ENCODE data around the gene PTPRF.
"Not testable (repeated sequence)": the region's sequence is repeated elsewhere in the genome, so short reads cannot be mapped to it uniquely, and the experiment has no call there.

The PTPRF gene

DNA sequence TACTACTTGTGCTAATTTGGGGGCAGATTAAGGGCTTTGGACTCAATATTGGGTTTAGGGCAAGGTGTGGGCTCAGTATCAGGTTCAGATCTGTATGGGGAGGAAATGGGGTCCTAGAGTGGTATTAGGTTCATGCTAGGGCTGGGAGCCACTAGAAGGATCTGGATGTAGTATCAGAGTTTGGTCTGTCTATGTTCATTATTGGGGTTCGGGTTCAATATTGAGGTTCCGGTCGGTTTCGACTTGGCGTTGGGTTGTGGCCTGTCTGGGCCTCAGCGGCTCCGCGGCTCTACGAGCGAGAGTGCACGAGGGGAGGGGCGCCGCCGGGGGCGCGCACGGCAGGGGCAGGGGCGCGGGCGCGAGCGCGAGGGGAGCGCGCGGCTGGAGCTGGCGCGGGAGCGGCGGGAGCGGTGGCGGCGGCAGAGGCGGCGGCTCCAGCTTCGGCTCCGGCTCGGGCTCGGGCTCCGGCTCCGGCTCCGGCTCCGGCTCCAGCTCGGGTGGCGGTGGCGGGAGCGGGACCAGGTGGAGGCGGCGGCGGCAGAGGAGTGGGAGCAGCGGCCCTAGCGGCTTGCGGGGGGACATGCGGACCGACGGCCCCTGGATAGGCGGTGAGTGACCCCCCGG is at the start of gene PTPRF:
Gene PTPRF, plus strand, starts transcription at position 401 of the 624 bp plus-strand sequence. CDS start 14,193 bp downstream, outside the sequence.
- DNase-seq (ENCODE audit: low read depth in 2 of 2): no peak

DNA sequence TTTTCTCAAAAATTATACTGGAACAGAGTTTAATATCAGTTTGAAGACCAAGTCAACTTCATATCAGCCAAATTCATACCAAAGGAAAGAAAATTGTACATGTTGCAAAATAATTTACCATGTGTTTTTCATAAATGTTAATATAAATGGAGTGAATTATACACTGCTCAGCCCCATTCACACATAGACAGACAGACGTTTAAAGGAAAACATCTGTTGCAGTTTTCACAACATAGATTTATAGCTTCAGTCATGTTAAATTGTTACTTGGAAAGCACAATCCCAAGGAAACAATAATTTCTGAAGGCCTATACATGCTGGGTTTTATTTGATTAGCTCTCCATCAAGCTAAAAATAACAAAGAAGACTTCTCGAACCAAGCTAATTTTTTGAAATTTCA is 49.2 kb upstream of the PTPRF start:
- no peak for DNase-seq (ENCODE audit: low read depth in 2 of 2)

DNA sequence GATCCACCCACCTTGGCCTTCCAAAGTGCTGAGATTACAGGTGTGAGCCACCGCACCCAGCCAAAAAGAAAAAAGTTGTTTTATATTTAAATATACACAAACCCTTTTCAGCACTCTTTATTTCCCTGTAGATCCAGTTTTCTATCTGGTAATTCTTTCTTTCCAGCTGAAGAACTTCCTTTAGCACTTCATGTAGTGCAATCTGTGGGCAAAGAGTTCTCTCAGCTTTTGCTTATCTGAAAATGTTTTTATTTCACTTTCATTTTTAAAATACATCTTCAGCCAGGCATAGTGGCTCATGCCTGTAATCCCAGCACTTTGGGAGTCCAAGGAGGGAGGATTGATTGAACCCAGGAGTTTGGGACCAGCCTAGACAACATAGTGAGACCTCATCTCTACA is 48.5 kb upstream of the PTPRF start:
- no peak for DNase-seq (ENCODE audit: low read depth in 2 of 2)

DNA sequence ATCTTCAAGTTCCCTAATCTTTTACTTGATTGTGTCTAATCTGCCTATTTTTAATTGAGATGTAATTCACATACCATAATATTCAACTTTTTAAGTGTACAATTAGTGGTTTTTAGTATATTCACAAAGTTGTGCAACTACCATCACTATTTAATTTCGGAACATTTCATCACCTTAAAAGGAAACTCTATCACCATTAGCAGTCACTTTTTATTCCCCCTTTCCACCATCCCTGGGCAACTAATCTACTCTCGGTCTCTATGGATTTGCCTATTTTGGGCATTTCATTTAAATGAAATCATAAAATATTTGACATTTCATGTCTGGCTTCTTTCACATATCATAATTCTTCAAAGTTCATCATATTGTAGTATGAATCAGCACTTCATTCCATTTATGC is 46.3 kb upstream of the PTPRF start:
- DNase-seq (ENCODE audit: low read depth in 2 of 2): no peak

DNA sequence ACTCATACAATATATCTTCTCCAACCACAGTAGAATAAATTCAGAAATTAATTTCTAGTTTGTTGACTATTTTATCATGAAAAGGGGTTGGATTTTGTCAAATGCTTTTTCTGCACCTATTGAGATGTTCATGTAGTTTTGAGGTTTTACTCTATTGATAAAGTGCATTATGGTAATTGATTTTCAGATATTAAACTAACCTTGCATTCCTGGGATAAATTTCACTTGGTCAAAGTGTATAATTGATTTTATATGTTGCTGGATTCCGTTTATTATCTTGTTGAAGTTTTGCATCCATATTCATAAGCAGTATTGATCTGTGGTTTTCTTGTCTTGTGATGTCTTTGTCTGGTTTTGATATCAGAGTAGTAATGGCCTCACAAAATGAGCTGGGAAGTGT is 42.5 kb upstream of the PTPRF start:
- no peak for DNase-seq (ENCODE audit: low read depth in 2 of 2)

DNA sequence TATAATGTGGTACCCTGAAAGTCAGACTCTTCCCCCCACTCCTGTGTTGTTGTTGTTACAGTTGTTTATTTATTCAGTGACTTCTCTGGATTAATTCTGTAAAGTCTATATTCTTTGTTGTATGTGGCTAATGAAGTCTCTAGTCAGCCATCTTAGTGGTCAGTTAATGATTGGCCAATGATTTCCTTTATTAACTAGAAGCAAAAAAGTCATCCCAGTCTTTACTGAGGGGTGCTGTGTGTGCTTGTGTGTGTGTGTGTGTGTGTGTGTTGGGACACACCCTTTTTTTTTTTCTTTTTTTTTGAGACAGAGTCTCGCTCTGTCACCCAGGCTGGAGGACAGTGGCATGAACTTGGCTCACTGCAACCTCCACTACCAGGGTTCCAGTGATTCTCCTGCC is 39.6 kb upstream of the PTPRF start:
- DNase-seq (ENCODE audit: low read depth in 2 of 2): no peak

DNA sequence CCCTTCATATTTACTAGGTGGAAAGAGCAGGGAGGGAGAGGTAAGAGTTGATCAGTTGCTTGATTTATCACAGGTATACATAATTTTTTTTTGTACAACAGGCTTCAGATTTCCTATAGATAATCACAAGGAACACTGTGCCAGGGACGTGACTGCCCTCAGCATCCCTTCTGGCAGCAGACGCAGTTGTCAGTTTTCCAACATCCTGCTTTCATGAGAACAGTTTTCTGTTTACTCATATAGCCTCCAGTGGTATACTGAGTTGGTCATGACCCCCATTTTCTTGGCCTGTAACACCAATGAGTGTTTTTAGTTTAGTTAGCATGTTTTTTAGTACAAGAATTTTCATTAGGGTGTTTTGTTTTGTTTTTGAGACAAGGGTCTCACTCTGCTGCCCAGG is 37.9 kb upstream of the PTPRF start:
- no peak for DNase-seq (ENCODE audit: low read depth in 2 of 2)

DNA sequence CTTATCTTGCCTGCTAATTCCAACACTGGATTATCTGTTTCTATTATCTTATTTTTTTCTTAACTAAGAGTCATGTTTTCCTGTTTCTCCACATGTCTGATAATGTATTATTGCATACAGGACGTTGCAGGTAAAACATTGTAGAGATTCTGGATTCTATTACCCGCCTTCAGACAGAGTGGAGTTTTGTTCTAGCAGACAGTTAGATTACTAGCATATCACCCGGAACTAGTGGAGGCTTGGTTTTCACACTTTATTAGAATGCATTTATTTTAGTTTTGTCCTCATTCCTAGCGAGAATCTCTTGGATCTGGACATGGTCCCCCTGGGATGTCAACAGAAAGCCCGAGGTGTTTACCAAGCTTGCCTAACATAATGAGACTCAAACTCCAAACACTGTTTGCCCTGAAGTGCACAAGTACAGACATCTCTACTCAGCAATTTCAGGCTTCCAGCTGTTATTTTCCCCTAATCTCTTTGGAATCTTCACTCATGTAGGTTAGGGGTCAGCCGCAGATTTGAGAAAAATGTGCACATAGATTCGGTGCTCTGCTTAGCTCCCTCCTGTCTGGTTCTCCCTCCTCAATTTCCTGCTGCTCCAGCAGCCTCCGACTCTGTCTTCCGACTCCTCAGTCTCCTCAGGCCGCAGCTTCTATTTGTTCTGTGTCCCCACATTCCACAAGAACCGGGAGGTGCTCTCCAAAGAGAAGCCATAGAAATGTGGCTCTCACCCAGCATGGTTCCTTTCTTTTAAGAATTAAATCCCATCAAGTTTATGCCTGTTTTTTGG is 36.8 kb upstream of the PTPRF start:
- no peak for DNase-seq (ENCODE audit: low read depth in 2 of 2)

DNA sequence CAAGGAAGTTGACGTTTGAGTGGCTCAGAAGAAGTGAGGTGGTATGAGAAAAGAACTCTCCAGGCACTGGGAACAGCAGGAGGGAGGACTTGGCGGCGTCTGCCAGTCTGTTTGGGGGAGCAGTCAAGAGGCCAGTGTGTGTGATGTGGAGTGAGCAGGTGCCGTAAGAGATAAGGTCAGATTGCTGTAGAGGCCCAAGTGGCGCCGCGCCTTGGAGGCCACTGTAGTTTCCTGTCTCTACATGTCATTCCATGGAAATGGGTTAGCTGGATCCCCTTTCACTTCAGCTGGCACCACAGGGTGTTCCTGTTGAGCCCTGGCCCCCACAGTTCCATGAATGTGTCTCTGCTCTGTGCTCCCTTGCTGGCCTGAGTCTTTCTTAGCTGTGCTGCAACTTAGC is 35.5 kb upstream of the PTPRF start:
- no peak for DNase-seq (ENCODE audit: low read depth in 2 of 2)

DNA sequence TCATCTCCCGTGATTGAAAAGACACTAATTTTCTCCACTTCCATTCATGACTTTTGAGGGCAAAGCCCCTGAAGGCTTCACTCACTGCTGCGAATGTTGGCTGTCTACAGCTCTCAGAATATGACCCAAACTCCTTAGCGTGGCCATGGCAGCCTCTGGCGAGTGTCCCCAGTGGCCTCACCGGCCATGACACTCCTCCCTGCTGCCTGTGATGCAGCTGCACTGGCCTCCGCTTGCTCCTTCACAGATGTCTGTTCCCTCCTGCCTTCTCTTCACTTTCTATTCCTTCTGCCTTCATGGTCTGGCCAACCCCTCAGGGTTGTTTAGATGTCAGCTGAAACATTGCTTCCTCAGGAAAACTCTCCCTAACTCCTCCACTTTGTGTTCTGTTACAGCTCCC is 30.8 kb upstream of the PTPRF start:
- no peak for DNase-seq (ENCODE audit: low read depth in 2 of 2)

DNA sequence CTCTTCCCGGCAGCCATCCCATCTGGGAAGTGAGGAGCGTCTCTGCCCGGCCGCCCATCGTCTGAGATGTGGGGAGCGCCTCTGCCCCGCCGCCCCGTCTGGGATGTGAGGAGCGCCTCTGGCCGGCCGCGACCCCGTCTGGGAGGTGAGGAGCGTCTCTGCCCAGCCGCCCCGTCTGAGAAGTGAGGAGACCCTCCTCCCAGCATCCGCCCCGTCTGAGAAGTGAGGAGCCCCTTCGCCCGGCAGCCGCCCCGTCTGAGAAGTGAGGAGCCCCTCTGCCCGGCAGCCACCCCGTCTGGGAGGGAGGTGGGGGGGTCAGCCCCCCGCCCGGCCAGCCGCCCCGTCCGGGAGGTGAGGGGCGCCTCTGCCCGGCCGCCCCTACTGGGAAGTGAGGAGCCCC is 28.9 kb upstream of the PTPRF start:
- DNase-seq (ENCODE audit: low read depth in 2 of 2): not testable (repeated sequence)

DNA sequence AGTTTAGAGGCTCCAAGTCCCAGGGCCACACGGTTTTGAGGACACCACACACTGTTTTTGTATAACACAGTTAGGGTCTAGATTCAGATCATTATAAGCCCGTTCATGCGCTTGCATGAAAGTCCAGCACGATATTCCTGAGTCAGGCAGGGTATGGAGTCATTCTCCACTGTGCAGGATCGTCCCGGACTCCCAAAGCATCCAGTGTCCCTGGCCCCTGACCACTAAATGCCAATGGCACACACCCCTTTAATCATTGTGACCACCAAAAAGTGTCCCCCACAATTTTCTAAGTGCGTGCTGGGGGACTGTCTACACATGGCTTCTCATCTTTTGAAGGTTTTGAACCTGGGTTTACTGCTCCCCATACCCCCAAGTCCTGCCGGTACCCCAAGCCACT is 27.1 kb upstream of the PTPRF start:
- DNase-seq (ENCODE audit: low read depth in 2 of 2): no peak

DNA sequence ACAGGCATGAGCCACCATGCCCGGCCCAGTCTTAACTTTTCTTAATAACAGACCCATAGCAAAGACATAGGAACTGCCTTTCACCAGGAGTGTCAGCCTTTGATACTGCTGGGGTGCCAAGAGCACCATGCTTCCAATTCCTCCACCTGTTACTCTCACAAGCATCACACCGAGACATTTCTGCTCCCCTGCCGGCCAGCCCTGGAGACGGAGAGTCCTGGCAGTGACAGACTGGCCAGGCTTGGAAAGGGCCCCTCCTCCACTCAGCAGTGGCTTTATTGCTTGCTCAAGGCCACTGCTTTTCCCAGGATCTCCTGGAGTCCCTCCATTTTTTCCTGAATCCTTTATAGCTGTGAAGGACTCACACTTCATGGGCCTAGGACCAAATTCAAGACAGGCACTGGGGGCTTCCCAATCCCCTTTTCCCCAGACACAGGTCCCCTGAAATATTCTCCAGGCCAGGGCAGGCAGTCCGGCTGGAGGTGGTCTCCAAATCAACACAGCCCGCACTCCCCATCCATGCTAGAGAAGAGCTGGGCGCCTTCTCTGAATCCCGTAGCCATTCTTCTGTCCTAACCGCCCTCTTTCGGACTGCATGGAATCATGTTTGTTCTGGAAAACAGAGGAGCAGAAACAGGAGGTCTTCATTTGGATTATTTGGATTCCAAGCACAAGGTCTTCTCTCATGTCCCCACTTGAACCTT is 25.5 kb upstream of the PTPRF start:
- DNase-seq (ENCODE audit: low read depth in 2 of 2): no peak

DNA sequence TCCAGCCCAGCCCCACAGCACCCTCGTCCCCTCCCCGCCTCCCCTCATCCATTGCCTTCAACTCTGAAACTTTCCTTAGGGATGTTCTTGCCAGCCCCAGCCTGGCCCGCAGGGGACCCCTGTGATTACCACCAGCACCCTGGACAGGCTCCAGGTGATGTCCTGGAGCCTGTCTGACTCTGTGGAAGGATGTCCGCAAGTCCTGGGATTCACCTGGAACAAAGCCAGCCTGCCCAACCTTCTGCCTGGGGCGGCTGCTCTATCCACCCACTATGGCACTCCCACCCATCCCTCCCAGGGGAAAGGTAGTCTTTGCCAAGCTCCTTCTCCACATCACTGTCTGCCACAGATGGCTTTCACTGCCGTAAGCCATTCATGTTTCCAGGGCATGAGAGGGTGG is 24.4 kb upstream of the PTPRF start:
- DNase-seq (ENCODE audit: low read depth in 2 of 2): no peak

DNA sequence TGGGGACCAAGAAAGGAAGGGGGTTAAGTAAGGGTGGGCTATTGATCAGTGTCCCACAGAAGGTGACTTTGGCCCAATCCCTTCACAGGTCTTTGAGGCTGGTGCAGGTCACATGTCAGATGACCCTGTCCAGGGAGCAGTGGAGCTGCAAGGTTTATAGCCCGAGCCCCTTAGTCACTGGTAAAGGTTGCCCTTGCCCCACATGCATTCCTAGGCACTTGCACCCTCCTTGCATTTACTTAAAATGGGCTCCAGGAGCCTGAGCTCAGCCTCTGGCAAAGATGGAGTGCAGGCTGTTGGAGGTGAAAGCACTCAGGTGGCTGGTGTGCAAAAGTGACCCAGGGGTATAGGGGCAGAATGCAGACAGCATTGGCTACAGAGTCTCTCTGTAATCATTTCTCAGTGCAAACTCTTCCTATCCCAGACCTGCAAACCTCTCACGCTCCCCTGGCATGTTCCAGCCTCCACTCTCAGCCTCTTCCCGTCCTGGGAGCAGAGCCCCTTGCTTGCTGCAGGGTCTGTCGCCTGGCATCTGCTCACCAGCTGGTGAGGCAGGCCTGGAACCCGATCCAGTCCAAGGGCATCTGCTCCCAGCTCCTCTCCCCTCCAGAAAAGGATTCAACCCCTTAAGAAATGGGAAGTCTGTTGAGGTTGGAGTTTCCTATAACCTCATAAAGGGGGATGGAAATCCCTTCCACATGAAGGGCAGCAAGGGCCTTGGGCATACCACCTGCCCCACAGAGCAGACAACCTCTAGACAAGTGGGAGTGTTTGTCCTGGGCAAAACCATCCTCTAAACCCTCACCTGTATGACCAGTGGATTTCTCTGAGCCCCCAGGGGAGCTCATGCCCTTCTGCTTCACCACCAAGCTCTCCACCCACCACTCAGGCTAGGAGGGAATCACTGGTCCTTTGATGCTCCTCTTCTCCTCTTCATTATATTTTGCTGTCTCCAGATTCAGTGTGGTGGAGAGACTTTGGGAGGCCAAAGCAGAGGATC is 23.1 kb upstream of the PTPRF start:
- no peak for DNase-seq (ENCODE audit: low read depth in 2 of 2)

DNA sequence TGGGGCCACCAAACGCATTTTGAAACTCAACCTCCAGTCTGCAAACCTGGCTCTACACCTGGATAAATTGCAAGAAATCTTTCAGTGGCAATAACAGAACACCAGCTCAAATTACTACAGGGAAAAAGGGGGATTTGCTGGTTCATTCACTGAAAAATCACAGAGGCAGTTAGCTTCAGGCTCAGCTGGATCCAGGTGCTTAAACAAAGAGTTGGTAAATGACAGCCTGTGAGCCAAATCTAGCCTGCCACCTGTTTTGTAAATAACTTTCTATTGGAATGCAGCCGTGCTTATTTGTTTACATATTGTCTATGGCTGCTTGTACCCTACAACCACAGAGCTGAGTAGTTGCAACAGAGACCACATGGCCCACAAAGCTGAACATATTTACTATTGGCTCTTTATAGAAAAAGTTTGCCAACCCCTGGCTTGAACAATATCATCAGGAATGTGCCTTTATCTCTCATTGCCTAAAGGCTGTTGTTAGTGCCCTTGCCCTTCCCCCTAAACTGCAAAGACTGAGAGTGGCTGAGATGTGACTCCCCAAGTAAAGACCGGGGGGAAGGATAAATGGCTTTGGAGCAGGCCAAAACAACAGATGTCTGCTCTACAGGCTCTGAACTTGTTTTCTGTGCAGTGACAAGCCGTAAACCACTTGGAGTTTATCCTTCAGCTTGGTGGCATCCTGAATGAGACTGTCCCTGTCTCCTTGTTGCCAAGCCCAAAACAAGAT is 21.5 kb upstream of the PTPRF start:
- DNase-seq (ENCODE audit: low read depth in 2 of 2): no peak

DNA sequence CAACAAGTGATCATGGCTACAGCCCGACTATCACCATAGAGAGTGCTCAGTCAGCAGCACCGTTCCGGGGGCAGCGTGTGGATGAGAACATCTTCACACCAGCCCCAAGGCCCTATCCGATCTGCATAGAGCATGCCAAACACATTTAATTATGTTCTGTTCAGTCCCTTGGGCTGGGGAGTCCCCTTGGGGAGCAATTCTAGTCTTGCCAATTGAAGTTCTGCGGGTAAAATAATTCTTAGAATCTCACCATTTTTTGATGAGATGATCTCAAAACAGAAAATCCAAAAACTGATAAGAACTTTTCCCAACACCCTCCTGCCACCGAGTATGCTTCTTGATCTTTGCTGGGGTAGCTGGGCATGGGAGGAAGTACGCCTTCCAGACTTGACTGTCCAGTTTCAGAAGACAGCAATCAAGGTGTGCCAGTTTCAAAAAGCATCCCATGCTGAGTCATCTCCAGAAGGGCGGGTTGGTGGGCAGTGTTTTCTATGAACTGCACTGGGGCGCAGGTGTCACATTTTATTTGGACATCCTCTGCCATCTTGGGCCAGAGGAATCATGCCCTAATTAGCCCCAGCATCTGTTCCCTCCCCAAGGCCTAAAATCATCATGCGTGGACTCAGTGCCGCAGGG is 20.8 kb upstream of the PTPRF start:
- no peak for DNase-seq (ENCODE audit: low read depth in 2 of 2)

DNA sequence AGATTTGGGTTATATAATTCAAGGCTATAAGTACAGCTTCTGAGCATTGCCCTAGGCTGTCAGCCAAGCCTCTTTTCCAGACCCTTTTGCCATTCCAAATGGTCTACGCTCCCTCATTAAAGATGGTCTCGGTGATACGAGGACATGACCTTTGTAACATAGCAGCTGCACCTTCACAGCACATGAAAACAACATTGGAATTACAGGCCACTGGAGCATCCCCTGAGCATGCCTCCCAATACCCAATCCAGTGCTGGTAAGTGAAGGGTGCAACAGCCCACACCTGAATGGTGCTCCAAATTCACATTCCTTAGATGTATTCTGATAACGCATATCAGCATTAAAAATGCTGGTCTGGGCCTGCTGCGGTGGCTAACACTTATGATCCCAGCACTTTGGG is 20.1 kb upstream of the PTPRF start:
- DNase-seq (ENCODE audit: low read depth in 2 of 2): no peak

DNA sequence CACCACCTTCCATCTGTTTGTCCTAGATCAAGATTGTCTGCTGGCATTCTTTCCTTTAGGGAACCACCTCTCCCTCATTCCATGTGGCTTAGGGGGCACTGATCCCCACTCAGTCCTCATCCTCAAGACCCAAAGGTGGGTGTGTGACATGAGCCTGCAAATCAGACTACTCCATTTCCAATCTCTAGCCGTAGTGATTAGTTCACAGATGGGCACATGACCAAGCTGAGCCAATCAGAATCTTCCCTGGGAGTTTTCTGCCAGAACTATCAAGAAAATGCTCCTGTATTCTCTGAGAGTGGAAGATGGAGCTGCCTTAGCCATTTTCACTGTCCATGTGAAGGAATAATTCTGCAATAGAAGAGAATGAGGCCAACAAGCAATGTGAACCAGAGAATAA is 19.3 kb upstream of the PTPRF start:
- DNase-seq (ENCODE audit: low read depth in 2 of 2): no peak

DNA sequence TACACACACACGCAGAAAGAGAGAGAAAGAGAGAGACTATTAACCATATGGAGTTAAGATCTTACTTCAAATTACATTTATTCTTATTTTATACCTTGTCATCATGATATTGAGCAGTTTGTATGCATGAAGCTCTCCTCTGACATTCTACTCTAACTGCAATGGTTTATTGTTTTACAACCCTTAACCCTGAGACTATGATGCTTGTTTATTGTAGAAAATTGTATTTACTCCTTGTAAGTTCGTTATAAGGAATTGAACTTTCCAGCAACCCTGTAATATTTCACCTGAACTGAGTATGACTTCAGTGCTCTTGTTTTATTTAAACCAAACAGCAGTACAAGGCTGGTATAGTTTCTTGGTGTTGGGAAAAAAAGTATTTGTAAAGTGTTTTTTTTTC is 18.6 kb upstream of the PTPRF start:
- no peak for DNase-seq (ENCODE audit: low read depth in 2 of 2)

DNA sequence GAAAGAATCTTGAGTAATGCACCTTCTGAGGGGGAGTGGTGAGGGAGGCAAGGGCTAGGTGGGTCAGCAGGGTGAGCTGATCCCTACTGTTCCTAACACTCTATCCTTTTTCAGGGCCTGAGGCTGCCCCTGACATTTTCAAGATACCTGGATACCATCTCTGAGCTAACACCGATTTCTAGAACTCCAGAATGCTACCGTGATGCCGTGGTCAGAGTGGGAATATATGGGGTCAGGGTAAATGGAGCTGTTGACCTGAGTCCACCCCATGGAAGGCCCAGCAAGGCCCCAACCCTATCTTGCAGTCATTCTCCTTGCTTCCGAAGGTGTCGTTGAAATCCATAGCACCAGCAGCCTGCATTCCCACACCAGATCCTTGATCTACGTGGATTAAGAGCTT is 18.0 kb upstream of the PTPRF start:
- no peak for DNase-seq (ENCODE audit: low read depth in 2 of 2)
